ENCODE results near the gene TNPO3. TPM values are rescaled to one million over a fixed set of nuclear protein-coding genes. Genes with fewer than 3 reads are reported as not detected.

The TNPO3 gene
- total RNA-seq, 1 experiment from 2014 or later = 58.5 TPM

- intact Hi-C loops (cut with micrococcal nuclease) = no loop called here
- Histone ChIP-seq H3K9me3 (ENCODE audit: control insufficient read depth in 1 of 2, insufficient read depth in 1 of 2, low read depth in 1 of 2, low read length in 2 of 2) (no peaks in the 10 kb centered on the region), H3K9me2 (ENCODE audit: insufficient read depth) (no peaks in the 10 kb centered on the region), H3K4me1 (ENCODE audit: control insufficient read depth in 1 of 2, insufficient read depth in 2 of 2, low read length in 2 of 2) (no peaks in the 10 kb centered on the region), H3K27me3 (ENCODE audit: insufficient read depth, low read length) (no peaks in the 10 kb centered on the region), H3K9ac (ENCODE audit: low read length) (no peak overlapping the region), H3K27ac (ENCODE audit: low read depth, low read length) (no peak overlapping the region), H2AFZ (ENCODE audit: low read depth, low read length, poor library complexity, severe bottlenecking) (no peak overlapping the region), H3K4me2 (ENCODE audit: low read length) (no peak overlapping the region), H3K4me3 (replicated peaks in 1 of 2; ENCODE audit: low read depth in 1 of 2, low read length in 2 of 2) (no peak overlapping the region), H3K36me3 (ENCODE audit: control insufficient read depth in 1 of 2, insufficient read depth in 2 of 2, low read length in 2 of 2) (peaks cover 28 to 31% of the 10 kb centered on the region in 2 experiments), H3K79me2 (ENCODE audit: insufficient read depth, low read length) (no peaks in the 10 kb centered on the region; the same call in 1 of the 2 replicates), H4K20me1 (ENCODE audit: insufficient read depth) (0 out of 2 replicates have a peak, but pooled peaks cover 3% of the 10 kb centered on the region)
- DNase-seq (ENCODE audit: low read depth, low spot score) (no peak), ATAC-seq (no peak)
- ChIA-PET POLR2A (no interaction called here), CTCF (no interaction called here), RAD21 (ENCODE audit: low non-redundant PET in 1 of 2, low total read pairs in 2 of 2, uncharacterized antibody in 2 of 2, unreplicated experiment in 2 of 2) (no interaction called here)
- no TSS peak for BruUV-seq (replicated peaks)
- no peak for TF ChIP-seq SRF (IDR thresholded peaks at IDR 0.05; ENCODE audit: low read depth)
- no peak for TF ChIP-seq JUND (IDR thresholded peaks at IDR 0.05)
- TF ChIP-seq, protein P1, sequence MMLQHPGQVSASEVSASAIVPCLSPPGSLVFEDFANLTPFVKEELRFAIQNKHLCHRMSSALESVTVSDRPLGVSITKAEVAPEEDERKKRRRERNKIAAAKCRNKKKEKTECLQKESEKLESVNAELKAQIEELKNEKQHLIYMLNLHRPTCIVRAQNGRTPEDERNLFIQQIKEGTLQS (IDR thresholded peaks at IDR 0.05) = no peak
- no peak for TF ChIP-seq CBX3 (IDR thresholded peaks at IDR 0.05; ENCODE audit: low read depth)
- TF ChIP-seq, protein P2, sequence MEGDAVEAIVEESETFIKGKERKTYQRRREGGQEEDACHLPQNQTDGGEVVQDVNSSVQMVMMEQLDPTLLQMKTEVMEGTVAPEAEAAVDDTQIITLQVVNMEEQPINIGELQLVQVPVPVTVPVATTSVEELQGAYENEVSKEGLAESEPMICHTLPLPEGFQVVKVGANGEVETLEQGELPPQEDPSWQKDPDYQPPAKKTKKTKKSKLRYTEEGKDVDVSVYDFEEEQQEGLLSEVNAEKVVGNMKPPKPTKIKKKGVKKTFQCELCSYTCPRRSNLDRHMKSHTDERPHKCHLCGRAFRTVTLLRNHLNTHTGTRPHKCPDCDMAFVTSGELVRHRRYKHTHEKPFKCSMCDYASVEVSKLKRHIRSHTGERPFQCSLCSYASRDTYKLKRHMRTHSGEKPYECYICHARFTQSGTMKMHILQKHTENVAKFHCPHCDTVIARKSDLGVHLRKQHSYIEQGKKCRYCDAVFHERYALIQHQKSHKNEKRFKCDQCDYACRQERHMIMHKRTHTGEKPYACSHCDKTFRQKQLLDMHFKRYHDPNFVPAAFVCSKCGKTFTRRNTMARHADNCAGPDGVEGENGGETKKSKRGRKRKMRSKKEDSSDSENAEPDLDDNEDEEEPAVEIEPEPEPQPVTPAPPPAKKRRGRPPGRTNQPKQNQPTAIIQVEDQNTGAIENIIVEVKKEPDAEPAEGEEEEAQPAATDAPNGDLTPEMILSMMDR (IDR thresholded peaks at IDR 0.05 in 2 of 3, conservative IDR thresholded peaks at IDR 0.05 in 1 of 3; ENCODE audit: borderline replicate concordance in 1 of 3, insufficient read depth in 1 of 3, low read depth in 2 of 3, low read length in 2 of 3) = no peak
- no peak for TF ChIP-seq ZNF274 (IDR thresholded peaks at IDR 0.05; ENCODE audit: low read depth, low read length)
- no peak for TF ChIP-seq POLR2AphosphoS5 (IDR thresholded peaks at IDR 0.05; ENCODE audit: low read depth, low read length)
- no peak for TF ChIP-seq ZFX (IDR thresholded peaks at IDR 0.05)
- TF ChIP-seq, protein P3, sequence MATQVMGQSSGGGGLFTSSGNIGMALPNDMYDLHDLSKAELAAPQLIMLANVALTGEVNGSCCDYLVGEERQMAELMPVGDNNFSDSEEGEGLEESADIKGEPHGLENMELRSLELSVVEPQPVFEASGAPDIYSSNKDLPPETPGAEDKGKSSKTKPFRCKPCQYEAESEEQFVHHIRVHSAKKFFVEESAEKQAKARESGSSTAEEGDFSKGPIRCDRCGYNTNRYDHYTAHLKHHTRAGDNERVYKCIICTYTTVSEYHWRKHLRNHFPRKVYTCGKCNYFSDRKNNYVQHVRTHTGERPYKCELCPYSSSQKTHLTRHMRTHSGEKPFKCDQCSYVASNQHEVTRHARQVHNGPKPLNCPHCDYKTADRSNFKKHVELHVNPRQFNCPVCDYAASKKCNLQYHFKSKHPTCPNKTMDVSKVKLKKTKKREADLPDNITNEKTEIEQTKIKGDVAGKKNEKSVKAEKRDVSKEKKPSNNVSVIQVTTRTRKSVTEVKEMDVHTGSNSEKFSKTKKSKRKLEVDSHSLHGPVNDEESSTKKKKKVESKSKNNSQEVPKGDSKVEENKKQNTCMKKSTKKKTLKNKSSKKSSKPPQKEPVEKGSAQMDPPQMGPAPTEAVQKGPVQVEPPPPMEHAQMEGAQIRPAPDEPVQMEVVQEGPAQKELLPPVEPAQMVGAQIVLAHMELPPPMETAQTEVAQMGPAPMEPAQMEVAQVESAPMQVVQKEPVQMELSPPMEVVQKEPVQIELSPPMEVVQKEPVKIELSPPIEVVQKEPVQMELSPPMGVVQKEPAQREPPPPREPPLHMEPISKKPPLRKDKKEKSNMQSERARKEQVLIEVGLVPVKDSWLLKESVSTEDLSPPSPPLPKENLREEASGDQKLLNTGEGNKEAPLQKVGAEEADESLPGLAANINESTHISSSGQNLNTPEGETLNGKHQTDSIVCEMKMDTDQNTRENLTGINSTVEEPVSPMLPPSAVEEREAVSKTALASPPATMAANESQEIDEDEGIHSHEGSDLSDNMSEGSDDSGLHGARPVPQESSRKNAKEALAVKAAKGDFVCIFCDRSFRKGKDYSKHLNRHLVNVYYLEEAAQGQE (IDR thresholded peaks at IDR 0.05; ENCODE audit: low read depth) = no peak
- no peak for TF ChIP-seq EZH2 (IDR thresholded peaks at IDR 0.05)
- TF ChIP-seq SP1 (IDR thresholded peaks at IDR 0.05; ENCODE audit: low read depth) = no peak
- no peak for TF ChIP-seq FOSL1 (IDR thresholded peaks at IDR 0.05; ENCODE audit: low read depth)
- TF ChIP-seq RAD21 (IDR thresholded peaks at IDR 0.05; ENCODE audit: low read depth) = no peak
- no peak for TF ChIP-seq MAX (IDR thresholded peaks at IDR 0.05)
- no peak for TF ChIP-seq ZBTB33 (IDR thresholded peaks at IDR 0.05; ENCODE audit: extremely low read depth, insufficient replicate concordance, low read length)
- TF ChIP-seq EZH2phosphoT487 (IDR thresholded peaks at IDR 0.05; ENCODE audit: borderline replicate concordance) = no peak
- no peak for TF ChIP-seq YY1 (IDR thresholded peaks at IDR 0.05; ENCODE audit: extremely low read depth, insufficient replicate concordance, low read depth, low read length)
- no peak for TF ChIP-seq TCF7L2 (IDR thresholded peaks at IDR 0.05; ENCODE audit: borderline replicate concordance, extremely low read depth, insufficient read depth, insufficient read length)
- TF ChIP-seq CEBPB (IDR thresholded peaks at IDR 0.05; ENCODE audit: low read depth) = no peak
Observed at GRCh38 chr7:128997181-128997580, 57.7 kb downstream of the TNPO3 start.
